HG03045 (cell line): ENCODE data around the gene RANBP2.

Experiments
- ATAC-seq: cut with Tn5 transposase; IDR thresholded peaks from one replicate; pipeline ENCODE4 v1.9.1; 2021; ENCODE audit warnings: mild to moderate bottlenecking, moderate library complexity; ENCODE audit not compliant: unreplicated experiment

The RANBP2 gene

GRCh38 chr2:108834620-108835019 is 115.3 kb downstream of the RANBP2 start:
- no peak for ATAC-seq

GRCh38 chr2:108835040-108835439 is 115.8 kb downstream of the RANBP2 start:
- no peak for ATAC-seq
